Mammary epithelial cell (primary cell): ENCODE measurements around the gene SH2D7.

Source experiments
- EZH2 ChIP-seq: IDR thresholded peaks from 2 replicates; pipeline ENCODE4 v1.6.1; 2012; ENCODE audit warnings: low read length, inconsistent platforms, borderline replicate concordance
- TF ChIP-seq, protein P1 (sequence below), 2 donors: IDR thresholded peaks in 1 of 2; conservative IDR thresholded peaks in 1 of 2; 2 replicates each; pipeline ENCODE4 v1.5.1; 2011 to 2012; ENCODE audit warnings: inconsistent platforms in 2 of 2, low read length in 2 of 2, mild to moderate bottlenecking in 2 of 2, control low read depth in 1 of 2, low read depth in 1 of 2; ENCODE audit not compliant: insufficient read depth in 1 of 2; ENCODE audit errors: extremely low read depth in 1 of 2

- TF ChIP-seq, protein P1, sequence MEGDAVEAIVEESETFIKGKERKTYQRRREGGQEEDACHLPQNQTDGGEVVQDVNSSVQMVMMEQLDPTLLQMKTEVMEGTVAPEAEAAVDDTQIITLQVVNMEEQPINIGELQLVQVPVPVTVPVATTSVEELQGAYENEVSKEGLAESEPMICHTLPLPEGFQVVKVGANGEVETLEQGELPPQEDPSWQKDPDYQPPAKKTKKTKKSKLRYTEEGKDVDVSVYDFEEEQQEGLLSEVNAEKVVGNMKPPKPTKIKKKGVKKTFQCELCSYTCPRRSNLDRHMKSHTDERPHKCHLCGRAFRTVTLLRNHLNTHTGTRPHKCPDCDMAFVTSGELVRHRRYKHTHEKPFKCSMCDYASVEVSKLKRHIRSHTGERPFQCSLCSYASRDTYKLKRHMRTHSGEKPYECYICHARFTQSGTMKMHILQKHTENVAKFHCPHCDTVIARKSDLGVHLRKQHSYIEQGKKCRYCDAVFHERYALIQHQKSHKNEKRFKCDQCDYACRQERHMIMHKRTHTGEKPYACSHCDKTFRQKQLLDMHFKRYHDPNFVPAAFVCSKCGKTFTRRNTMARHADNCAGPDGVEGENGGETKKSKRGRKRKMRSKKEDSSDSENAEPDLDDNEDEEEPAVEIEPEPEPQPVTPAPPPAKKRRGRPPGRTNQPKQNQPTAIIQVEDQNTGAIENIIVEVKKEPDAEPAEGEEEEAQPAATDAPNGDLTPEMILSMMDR (conservative IDR thresholded peaks at IDR 0.05 in 1 of 2, IDR thresholded peaks at IDR 0.05 in 1 of 2; ENCODE audit: extremely low read depth in 1 of 2, insufficient read depth in 1 of 2, low read depth in 1 of 2, low read length in 2 of 2) = no peak
- no peak for TF ChIP-seq EZH2
Observed at GRCh38 chr15:78139578-78139977, 47.2 kb downstream of the SH2D7 start.
